Kidney epithelial cell (primary cell): ENCODE measurements around the gene DDX39A. TPM values are rescaled to one million over a fixed set of nuclear protein-coding genes. Genes with fewer than 3 reads are reported as not detected.
"Not testable (repeated sequence)": the region's sequence is repeated elsewhere in the genome, so short reads cannot be mapped to it uniquely, and the experiment has no call there.

ENCODE experiments used
- DNase-seq: peaks from one replicate; pipeline ENCODE4 v3.0.0-alpha.2; 2010; ENCODE audit warnings: low read depth
- H3K27me3 ChIP-seq: 2 replicates; pipeline ENCODE4 v1.6.0; 2011; ENCODE audit warnings: low read length; ENCODE audit not compliant: control insufficient read depth, insufficient read depth
- H3K36me3 ChIP-seq: 2 replicates; pipeline ENCODE4 v1.5.1; 2011; ENCODE audit warnings: low read length; ENCODE audit not compliant: control insufficient read depth, insufficient read depth
- H3K4me3 ChIP-seq: 2 replicates; pipeline ENCODE4 v1.5.1; 2011; ENCODE audit warnings: low read depth, mild to moderate bottlenecking, control low read depth, low read length
- total RNA-seq: library from RNA; depleted of rRNA; stranded (reverse); fragments of >200 nt; gene quantifications from 2 replicates; pipeline ENCODE4 v1.2.3, GENCODE V29; 2015
- TF ChIP-seq, protein P1 (sequence below): IDR thresholded peaks from 2 replicates; pipeline ENCODE4 v1.5.1; 2011; ENCODE audit warnings: mild to moderate bottlenecking, moderate library complexity, low read length, control low read depth, inconsistent platforms; ENCODE audit not compliant: insufficient read depth, poor library complexity, severe bottlenecking

DDX39A gene
- total RNA-seq, 1 donor from 2014 or later: 96.4 TPM

- TF ChIP-seq, protein P1, sequence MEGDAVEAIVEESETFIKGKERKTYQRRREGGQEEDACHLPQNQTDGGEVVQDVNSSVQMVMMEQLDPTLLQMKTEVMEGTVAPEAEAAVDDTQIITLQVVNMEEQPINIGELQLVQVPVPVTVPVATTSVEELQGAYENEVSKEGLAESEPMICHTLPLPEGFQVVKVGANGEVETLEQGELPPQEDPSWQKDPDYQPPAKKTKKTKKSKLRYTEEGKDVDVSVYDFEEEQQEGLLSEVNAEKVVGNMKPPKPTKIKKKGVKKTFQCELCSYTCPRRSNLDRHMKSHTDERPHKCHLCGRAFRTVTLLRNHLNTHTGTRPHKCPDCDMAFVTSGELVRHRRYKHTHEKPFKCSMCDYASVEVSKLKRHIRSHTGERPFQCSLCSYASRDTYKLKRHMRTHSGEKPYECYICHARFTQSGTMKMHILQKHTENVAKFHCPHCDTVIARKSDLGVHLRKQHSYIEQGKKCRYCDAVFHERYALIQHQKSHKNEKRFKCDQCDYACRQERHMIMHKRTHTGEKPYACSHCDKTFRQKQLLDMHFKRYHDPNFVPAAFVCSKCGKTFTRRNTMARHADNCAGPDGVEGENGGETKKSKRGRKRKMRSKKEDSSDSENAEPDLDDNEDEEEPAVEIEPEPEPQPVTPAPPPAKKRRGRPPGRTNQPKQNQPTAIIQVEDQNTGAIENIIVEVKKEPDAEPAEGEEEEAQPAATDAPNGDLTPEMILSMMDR: no peak
- Histone ChIP-seq H3K36me3 (peaks cover 8% of the 10 kb centered on the region), H3K27me3 (no peaks in the 10 kb centered on the region), H3K4me3 (no peak overlapping the region)
- DNase-seq: no peak
Observed at GRCh38 chr19:14406645-14407401, 12.3 kb downstream of the DDX39A start.

GRCh38 chr19:14405758-14406644 lies 13.1 kb downstream of the DDX39A start:
- H3K36me3 ChIP-seq: peaks cover 8% of the 10 kb centered on the region

DNA sequence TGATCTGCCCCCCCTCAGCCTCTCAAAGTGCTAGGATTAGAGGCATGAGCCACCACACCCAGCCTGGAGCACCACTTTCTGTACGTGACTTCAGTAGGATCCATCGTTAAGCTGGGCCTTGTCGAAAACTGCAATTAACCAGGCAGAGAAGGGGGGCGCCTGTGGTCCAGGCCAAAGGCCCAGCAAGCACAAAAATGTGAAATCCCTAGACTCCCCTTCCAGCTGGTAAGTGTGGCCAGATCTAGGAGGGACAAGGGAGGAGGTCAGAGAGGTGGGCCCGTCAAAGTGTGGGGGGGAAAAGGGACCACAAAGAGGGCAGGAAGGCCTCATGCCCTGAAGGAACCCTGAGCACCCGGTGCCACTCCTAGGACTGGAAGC lies 13.8 kb downstream of the DDX39A start:
- TF ChIP-seq, protein P1: no peak
- no peak for DNase-seq
- H3K27me3 ChIP-seq: no peaks in the 10 kb centered on the region
- peaks cover 6% of the 10 kb centered on the region for H3K36me3 ChIP-seq
- H3K4me3 ChIP-seq: no peak overlapping the region

More at GRCh38 chr19:14405758-14406644, 13.1 kb downstream of the DDX39A start:
- TF ChIP-seq, protein P1: peak; percentile 79
- DNase-seq: no peak
- no peaks in the 10 kb centered on the region for H3K27me3 ChIP-seq
- no peak overlapping the region for H3K4me3 ChIP-seq

- no peak overlapping the region for H3K4me3 ChIP-seq
- no peaks in the 10 kb centered on the region for H3K27me3 ChIP-seq
- no peak for DNase-seq
- TF ChIP-seq, protein P1: no peak
- peaks cover 5% of the 10 kb centered on the region for H3K36me3 ChIP-seq
Observed at GRCh38 chr19:14404312-14404711, 14.8 kb downstream of the DDX39A start.

- not testable (repeated sequence) for H3K36me3 ChIP-seq, H3K4me3 ChIP-seq, H3K27me3 ChIP-seq, DNase-seq
Observed at GRCh38 chr19:14403145-14403930, 15.8 kb downstream of the DDX39A start.
